HG03108 (cell line): ENCODE data around the gene TOLLIP.
"Not testable (repeated sequence)": the region's sequence is repeated elsewhere in the genome, so short reads cannot be mapped to it uniquely, and the experiment has no call there.

Experiments
- ATAC-seq: cut with Tn5 transposase; IDR thresholded peaks from one replicate; pipeline ENCODE4 v1.9.1; 2021; ENCODE audit warnings: moderate library complexity; ENCODE audit not compliant: unreplicated experiment

Gene TOLLIP

GRCh38 chr11:1251236-1251770, 58.1 kb downstream of the TOLLIP start:
- no peak for ATAC-seq

GRCh38 chr11:1250411-1250810, 59.0 kb downstream of the TOLLIP start:
- not testable (repeated sequence) for ATAC-seq

DNA sequence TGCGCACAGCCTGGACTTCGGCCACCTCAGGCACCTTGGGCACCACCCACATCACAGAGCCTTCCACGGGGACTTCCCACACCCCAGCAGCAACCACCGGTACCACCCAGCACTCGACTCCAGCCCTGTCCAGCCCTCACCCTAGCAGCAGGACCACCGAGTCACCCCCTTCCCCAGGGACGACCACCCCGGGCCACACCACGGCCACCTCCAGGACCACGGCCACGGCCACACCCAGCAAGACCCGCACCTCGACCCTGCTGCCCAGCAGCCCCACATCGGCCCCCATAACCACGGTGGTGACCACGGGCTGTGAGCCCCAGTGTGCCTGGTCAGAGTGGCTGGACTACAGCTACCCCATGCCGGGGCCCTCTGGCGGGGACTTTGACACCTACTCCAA, 60.5 kb downstream of the TOLLIP start:
- not testable (repeated sequence) for ATAC-seq

DNA sequence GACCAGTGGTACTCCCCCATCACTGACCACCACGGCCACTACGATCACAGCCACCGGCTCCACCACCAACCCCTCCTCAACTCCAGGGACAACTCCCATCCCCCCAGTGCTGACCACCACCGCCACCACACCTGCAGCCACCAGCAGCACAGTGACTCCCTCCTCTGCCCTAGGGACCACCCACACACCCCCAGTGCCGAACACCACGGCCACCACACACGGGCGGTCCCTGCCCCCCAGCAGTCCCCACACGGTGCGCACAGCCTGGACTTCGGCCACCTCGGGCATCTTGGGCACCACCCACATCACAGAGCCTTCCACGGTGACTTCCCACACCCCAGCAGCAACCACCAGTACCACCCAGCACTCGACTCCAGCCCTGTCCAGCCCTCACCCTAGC, 62.4 kb downstream of the TOLLIP start:
- ATAC-seq = not testable (repeated sequence)

DNA sequence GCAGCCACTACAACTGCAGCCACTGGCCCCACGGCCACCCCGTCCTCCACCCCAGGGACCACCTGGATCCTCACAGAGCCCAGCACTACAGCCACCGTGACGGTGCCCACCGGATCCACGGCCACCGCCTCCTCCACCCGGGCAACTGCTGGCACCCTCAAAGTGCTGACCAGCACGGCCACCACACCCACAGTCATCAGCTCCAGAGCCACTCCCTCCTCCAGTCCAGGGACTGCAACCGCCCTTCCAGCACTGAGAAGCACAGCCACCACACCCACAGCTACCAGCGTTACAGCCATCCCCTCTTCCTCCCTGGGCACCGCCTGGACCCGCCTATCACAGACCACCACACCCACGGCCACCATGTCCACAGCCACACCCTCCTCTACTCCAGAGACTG, 63.1 kb downstream of the TOLLIP start:
- not testable (repeated sequence) for ATAC-seq

DNA sequence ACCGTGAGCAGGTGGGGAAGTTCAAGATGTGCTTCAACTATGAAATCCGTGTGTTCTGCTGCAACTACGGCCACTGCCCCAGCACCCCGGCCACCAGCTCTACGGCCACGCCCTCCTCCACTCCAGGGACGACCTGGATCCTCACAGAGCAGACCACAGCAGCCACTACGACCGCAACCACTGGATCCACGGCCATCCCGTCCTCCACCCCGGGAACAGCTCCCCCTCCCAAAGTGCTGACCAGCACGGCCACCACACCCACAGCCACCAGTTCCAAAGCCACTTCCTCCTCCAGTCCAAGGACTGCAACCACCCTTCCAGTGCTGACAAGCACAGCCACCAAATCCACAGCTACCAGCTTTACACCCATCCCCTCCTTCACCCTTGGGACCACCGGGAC, 63.7 kb downstream of the TOLLIP start:
- not testable (repeated sequence) for ATAC-seq

DNA sequence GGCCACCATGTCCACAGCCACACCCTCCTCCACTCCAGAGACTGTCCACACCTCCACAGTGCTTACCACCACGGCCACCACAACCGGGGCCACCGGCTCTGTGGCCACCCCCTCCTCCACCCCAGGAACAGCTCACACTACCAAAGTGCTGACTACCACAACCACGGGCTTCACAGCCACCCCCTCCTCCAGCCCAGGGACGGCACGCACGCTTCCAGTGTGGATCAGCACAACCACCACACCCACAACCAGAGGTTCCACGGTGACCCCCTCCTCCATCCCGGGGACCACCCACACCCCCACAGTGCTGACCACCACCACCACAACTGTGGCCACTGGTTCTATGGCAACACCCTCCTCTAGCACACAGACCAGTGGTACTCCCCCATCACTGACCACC, 64.9 kb downstream of the TOLLIP start:
- ATAC-seq = not testable (repeated sequence)

DNA sequence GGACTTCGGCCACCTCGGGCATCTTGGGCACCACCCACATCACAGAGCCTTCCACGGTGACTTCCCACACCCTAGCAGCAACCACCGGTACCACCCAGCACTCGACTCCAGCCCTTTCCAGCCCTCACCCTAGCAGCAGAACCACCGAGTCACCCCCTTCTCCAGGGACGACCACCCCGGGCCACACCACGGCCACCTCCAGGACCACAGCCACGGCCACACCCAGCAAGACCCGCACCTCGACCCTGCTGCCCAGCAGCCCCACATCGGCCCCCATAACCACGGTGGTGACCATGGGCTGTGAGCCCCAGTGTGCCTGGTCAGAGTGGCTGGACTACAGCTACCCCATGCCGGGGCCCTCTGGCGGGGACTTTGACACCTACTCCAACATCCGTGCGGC, 65.9 kb downstream of the TOLLIP start:
- ATAC-seq = not testable (repeated sequence)

DNA sequence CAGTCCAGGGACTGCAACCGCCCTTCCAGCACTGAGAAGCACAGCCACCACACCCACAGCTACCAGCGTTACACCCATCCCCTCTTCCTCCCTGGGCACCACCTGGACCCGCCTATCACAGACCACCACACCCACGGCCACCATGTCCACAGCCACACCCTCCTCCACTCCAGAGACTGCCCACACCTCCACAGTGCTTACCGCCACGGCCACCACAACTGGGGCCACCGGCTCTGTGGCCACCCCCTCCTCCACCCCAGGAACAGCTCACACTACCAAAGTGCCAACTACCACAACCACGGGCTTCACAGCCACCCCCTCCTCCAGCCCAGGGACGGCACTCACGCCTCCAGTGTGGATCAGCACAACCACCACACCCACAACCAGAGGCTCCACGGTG, 66.7 kb downstream of the TOLLIP start:
- not testable (repeated sequence) for ATAC-seq

- no peak for ATAC-seq
Measured at GRCh38 chr11:1242289-1242688, 67.1 kb downstream of the TOLLIP start.

DNA sequence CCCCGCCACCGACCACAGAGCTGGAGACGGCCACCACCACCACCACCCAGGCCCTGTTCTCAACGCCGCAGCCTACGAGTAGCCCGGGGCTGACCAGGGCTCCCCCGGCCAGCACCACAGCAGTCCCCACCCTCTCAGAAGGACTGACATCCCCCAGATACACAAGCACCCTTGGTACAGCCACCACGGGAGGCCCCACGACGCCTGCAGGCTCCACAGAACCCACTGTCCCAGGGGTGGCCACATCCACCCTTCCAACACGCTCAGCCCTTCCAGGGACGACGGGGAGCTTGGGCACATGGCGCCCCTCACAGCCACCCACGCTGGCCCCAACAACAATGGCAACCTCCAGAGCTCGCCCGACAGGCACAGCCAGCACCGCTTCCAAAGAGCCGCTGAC, 67.7 kb downstream of the TOLLIP start:
- ATAC-seq = no peak

DNA sequence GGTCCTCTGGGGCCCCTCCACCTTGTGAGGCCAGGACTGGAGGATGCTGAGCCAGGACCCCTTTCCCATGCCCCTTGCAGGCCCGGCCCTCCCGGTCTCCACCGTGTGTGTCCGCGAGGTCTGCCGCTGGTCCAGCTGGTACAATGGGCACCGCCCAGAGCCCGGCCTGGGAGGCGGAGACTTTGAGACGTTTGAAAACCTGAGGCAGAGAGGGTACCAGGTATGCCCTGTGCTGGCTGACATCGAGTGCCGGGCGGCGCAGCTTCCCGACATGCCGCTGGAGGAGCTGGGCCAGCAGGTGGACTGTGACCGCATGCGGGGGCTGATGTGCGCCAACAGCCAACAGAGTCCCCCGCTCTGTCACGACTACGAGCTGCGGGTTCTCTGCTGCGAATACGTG, 68.7 kb downstream of the TOLLIP start:
- ATAC-seq = no peak

- no peak for ATAC-seq
Measured at GRCh38 chr11:1239596-1240205, 69.7 kb downstream of the TOLLIP start.

DNA sequence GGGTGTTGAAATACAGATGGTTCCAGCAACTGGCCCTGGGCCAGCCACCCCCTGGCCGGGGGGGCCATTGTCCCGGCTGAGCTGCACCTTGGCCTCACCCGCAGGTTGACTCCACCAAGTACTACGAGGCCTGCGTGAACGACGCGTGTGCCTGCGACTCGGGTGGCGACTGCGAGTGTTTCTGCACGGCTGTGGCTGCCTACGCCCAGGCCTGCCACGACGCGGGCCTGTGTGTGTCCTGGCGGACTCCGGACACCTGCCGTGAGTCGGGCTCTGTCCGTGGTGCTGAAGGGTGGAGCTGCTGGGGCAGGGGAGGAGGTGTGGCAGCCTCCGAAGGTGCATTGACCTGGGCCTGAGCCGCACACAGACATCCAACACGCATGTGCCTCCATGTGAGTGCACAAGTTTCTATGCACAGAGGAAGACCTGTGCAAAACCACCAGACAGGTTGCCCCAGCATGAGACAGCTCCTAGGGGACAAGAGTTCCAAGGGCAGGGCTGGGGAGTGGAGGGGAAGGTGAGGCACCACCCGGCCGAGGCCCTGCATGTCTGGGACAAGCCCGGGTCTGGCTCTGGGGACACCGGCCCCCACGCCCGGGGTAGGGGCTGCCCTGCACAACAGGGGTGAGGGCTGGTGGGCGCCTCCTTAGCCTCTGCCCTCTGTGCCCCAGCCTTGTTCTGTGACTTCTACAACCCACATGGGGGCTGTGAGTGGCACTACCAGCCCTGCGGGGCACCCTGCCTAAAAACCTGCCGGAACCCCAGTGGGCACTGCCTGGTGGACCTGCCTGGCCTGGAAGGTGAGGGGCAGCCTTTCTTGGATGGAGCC, 70.5 kb downstream of the TOLLIP start:
- ATAC-seq = no peak

GRCh38 chr11:1237851-1238250, 71.6 kb downstream of the TOLLIP start:
- ATAC-seq = no peak

DNA sequence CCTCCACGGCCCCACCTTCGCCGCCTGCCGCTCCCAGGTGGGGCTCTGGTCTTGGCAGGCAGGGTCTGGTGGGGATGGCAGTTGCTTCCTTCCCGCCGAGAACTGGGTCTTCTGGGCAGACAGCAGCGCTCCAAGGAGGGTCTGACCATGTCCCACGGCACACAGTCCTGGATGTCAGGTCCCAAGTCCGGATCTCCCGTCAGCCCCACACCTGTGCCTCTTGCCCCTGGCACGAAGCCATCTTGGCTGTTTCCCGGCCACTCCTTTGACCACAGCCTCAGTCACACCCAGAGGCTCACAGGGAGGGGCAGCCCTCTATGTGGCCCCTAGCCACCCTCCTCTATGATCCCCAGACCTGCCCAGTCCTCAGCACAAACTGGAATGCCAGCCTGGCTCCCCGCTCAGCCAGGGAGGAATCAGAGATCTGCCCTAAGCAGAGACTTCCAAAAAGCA, 72.3 kb downstream of the TOLLIP start:
- ATAC-seq = no peak

- ATAC-seq = no peak
Measured at GRCh38 chr11:1236316-1237127, 72.9 kb downstream of the TOLLIP start.

- no peak for ATAC-seq
Measured at GRCh38 chr11:1235901-1236315, 73.5 kb downstream of the TOLLIP start.

DNA sequence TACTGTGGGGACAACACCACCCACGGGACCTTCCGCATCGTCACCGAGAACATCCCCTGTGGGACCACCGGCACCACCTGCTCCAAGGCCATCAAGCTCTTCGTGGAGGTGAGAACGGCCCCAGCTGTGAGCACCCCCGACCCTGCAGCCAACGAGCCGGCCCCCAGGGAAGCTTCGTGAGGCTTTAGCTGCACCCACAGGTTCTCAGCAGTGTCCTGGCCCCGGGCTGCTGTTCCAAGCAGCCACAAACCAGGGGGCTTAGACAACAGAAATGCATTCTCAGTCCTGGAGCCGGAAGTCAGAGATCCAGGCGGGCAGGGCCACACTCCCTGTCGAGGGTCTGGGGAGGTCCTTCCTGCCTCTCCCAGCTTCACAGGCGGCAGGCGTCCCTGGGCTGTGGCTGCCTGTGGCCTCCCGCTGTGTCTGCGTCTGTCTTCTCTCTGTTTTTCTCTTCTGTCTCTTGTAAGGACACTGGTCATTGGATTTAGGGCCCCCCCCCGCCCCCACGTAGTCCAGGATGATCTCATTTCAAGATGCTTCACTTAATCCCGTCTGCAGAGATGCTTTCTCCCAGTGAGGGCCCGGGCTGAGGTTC, 74.0 kb downstream of the TOLLIP start:
- no peak for ATAC-seq

DNA sequence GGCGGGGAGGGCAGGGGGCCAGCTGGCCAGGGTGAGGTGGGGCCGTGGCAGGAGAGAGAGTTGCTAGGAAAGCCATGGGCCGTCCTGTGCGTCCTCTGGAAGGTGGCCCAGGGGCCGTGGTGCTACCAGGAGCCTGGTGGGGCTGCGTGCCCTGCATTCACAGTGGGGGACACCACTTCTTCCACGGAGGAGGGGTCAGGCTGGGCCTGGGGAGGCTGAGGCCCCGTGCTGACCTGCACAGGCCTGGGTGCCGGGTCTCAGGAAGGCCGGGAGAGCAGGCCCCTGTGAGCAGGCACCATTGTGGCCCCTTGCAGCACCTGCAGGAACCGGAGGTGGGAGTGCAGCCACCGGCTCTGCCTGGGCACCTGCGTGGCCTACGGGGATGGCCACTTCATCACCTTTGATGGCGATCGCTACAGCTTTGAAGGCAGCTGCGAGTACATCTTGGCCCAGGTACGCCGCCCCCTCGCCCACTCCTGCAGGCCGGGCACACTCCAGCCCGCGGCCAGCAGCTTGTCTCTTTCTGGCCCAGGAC, 74.6 kb downstream of the TOLLIP start:
- no peak for ATAC-seq
